GM19193 (cell line): ENCODE data around the gene RAB24.

Experiments
- POLR2A ChIP-seq: IDR thresholded peaks from 4 replicates; pipeline ENCODE4 v1.6.1; 2011; ENCODE audit not compliant: insufficient read depth, insufficient read length; ENCODE audit errors: extremely low read depth

RAB24 gene

DNA sequence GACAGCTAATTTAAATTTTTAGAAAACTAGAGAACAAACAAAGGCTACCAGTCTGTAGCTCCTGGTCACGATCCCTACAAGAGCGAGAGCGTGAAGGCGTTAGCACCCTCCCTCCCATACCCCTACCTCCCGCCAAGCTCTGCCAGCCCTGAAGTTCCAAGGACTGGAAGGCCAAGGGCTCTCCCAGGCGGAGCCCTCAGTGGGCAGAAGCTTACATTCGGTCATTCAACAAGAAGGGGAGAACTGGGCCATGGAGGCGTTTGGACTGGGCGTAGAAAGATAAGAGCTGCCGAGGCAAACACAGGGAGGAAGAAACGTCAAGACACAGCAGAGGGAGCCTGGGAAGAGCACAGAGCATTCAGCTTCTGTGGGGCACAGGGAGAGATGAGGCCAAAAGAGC, 5.2 kb upstream of the RAB24 start:
- TF ChIP-seq POLR2A = no peak

DNA sequence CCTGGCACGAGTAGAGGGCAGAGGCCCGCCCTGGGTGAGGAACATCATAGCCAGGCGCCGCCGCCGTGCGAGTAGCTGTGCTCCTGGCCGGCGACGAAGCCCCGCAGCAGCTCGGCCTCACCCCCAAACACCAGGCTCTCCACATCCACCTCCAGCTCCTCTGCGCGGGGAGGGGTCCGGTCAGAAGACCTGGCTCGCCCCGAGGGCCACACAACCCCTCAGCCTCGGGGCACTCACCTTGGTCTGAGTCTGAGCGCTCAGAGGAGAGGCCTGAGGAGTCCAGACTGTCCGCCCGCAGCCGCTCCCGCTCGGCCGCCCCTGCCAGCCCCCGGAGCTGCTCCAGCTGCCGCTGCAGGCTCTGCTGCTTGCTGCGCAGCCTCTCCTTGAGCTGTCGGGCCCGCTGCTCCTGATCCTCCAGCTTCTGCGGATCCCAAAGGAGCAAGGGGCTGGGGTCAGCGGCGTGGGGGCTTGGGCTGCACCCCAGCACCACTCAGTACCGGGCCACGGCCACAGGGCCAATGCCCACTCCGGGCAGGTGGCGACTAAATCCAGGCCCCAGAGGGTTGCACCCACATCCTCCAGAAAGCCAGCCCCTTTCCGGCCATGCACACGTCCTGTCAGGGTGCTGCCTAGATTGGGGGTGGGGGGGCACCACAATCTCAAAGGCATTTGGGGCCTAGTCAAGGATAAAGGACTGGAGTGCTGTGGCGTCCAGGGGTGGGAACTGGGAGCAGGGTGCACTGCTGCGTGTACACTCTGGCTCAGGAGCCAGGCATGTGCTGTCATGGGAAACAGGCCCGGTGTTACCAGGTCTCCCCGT, 4.2 kb upstream of the RAB24 start:
- TF ChIP-seq POLR2A = peak; percentile 42

DNA sequence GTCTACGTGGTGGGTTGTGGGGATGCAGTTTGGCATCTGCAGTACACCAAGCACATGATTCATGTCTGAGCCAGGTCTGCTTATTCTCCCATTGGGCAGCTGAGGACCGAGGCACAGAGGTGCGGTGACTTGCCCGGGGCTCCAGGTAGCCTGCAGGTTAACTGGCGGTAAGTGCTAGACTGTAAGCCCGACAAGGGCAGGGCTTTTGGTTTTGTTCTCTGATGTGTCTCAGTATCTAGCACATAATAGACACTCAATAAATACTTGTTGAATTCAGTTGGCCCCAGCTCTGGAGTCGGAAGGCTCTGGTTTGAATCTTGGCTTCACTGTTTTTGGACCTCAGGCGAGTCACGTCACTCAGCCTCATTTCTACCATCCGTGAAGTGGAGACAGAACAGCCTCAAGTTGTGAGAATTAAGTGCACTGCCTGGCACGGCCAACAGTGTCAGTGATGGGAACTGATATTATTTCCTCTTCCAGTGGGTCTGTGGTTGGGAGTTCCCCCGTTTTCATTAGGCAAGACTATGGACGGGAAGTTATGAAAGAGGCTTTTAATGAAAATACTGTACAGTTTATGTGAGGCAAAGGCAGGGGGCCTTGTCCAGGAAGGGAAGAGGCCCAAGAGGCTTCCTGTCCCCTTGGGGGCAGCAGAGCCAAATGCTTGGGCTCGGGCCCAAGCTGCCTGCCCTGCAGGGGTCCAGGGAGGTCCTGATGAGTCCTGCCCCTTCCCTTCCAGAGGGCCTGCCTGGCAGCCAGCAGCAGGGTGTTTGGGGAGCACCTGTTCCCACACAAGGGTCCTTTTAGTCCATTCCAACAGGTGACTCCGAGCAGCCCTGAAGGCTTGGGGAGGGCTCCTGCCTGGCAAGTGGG, 3.4 kb upstream of the RAB24 start:
- no peak for TF ChIP-seq POLR2A

DNA sequence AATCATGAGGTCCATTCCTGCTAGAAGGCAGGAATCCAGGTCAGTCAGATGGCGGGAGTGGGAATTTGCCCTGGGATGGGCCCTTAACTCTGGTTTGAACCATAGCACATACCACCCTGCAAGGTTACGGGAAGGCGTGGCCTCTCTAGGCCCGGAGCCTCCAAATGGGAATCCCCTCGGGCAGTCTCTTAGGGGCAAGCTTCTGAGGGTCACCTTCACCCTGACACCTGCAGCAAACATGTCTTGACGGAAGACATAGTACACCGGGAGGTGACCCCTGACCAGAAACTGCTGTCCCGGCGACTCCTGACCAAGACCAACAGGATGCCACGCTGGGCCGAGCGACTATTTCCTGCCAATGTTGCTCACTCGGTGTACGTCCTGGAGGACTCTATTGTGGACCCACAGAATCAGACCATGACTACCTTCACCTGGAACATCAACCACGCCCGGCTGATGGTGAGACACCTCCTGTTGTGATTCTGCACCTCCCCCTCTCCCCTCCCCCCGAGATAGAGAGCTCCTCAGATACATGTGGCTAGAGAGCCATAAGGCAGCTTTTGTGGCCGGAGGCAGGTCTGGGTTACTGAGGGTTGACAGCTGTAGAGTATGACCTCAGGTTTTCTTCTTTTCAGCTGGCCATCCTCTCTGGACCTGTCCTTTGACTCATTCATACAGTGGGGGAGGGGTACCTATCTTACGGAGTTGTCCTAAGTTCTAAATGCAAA, 1.0 kb upstream of the RAB24 start:
- TF ChIP-seq POLR2A = peak; percentile 15

DNA sequence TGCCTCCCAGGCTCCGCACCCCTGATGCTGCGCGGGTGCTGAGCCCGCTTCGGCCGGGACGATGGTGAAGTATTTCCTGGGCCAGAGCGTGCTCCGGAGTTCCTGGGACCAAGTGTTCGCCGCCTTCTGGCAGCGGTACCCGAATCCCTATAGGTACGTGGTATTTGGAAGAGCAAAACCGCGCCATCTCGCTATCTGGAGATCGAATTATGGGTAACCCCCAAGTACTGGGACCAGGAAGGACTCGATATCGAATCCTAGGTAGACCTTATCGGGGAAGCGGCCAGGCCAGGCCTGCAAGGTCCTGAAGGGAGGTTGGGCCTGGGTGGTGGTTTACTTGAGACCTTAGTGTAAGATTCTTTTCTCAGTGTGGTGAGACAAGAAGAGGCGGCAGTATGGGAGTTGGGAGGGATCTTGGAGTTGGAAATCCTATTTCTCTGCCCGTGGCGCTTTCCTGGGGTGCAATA, 439 bp upstream of the RAB24 start:
- no peak for TF ChIP-seq POLR2A

DNA sequence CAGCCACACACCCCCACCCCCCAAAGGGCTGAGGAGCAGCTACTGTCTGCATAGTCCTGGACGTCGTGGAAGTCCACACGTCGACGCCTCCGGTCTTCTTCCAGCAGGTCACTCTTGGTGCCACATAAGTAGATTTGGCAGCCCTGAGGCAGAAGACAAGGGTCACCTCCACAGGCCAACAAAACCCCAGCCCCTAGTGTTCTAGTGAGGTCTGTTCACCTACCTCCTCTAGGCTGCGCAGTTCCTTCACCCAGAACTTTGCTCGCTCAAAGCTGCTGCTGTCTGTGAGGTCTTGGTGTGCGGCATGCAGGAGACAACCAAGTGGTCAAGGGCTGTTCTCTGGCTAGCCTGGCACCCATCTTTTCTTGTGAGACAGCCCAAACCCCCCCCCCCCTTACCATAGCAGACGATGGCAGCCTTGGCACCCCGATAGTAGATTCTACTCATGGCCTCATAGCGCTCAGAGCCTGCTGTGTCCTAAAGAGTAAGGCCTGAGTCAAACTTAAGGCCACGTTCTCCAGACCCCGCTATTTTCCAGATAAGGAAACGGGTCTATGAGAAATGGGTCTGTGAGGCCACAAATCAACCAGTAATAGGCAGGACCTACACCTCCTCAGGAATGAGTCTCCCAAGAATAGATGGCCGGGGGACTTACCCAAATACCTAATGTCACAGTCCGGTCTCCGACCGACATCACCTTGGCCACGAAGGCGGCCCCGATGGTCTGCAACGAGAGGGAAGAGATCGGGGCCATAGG, 987 bp downstream of the RAB24 start:
- TF ChIP-seq POLR2A = peak; percentile 14

DNA sequence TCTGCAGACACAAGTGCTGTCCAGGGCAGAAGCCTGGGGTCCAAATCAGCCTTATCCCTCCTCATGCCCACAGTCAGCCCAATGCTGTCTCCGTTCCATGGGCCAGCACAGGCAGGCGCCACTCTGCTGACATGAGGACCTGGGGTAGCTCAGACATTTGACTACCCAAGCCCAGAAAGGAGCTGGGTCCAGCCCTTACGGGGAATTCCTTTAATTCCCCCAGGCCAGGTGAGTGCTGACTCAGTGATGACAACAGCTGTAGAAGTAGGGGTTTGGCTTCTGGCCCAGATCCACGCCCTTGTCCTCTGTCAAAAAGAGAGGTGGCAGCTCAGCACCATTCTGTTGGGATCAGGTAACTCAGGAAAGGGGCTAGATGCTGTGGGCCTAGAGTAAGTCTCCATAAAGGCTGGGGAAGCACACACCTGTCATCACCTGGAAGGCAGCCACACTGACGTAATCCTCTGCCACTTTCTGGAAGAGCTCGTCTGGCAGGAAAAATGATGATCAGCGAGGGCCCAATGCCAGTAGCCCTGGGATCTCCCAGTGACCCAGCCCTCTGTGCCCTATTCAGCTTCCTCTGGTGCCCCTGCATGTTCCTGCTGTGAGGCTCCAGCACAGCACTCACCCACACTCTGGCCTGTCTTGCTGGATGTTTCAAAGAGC, 1.9 kb downstream of the RAB24 start:
- TF ChIP-seq POLR2A = no peak

DNA sequence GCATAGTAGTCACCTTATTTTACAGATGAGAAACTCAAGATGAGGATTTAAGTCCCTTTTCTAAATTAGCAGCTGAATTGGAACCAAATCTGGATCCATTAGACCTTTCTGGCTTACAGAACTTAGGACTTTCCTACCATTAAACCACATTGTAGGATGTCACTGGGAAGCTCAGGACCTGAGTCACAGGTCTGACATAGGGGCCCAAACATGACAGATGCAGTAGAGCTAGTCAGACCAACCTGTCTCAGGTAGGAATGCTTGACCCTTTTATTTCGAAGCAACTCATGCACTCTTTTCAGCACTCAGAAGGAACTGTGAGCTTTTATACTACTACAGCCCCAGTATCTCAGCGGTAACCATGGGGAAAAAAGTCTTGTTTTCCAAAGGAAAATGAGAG, 2.6 kb downstream of the RAB24 start:
- no peak for TF ChIP-seq POLR2A

DNA sequence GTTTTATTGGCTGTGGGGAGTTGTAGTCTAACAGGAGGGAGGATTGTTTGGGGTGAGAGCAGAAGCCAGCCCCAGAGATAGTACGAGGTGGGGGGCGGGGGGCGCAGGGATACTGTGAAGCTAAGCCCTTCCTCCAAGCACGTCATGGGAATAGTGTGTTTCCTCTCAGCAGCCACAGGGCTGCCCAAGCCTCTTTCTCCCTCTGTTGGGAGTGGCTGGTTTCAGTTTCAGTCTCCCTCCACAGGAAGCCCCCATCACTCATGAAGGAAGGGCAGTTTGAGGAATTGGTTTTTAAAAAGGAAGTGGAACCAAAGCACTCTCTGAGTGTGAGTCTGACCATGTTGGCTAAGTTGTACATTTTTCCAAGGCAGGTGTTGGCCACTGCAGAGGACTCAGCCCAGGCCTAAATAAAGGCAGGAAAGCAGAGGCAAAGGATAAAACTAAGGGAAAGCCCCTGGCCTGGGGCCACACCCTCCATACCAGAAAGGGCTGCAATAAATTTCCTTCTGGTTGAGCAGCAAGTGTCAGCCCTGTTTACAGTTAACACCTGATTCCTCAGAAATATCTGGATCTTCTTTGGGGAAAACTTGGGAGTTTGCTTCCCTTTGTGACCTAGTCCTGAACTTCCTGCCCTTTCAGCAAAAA, 3.2 kb downstream of the RAB24 start:
- no peak for TF ChIP-seq POLR2A

DNA sequence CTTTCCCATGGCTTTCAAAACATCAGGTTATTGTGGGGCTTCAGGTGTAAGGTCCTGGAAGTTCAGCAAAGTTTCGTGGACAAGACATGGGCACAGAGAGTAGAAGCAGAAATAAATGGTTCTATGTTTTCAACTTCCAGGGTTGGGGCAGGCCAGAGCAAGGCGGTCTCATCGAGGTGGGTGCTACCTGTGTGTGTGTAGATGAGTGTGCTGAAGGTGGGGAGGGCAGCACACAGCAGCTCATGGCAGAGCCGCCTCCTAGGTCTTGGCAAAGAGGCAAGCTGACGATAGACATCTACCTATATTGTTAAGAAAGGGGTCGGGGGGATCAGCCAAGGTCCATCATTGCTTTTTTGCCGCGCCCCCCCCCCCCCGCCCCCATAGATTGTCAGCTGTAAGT, 3.8 kb downstream of the RAB24 start:
- no peak for TF ChIP-seq POLR2A

DNA sequence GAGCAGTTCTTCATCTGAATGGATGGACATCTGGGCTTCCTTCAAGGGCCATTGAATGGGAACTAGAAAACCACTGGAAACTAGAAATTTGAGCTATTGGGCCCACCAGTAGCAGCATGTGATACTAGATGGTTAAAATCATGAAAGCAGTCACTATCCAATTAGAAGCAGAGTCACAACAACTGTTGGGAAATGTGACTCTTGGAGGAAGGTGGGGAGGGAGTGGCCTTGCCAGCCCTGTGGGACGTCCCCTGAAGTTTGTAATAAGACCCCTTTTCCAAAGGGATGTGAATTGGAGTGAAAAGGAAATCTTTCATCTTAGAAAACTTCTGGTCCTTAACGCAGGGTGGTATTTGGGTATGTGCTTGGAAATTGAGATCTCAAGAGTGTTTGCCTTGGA, 5.6 kb downstream of the RAB24 start:
- TF ChIP-seq POLR2A = no peak

DNA sequence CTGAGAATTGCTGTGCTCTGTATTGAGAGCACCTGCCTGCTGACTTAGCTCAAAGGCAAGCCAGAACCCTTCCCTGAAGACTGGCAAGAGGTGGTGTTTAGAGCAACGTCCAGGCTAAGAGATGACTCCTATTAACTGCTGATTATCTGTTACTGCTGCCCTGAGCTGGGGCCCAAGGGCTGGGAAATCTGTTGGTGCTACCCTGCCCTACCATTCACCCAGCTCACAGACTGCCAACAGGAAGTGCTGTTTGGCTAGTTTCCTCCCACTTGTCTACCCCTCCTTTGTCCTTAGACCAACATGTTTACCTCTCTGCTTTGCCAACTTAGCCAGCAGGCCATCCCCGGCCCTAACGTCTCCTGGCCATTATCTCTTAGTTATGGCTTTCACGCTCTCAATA, 6.9 kb downstream of the RAB24 start:
- TF ChIP-seq POLR2A = no peak

DNA sequence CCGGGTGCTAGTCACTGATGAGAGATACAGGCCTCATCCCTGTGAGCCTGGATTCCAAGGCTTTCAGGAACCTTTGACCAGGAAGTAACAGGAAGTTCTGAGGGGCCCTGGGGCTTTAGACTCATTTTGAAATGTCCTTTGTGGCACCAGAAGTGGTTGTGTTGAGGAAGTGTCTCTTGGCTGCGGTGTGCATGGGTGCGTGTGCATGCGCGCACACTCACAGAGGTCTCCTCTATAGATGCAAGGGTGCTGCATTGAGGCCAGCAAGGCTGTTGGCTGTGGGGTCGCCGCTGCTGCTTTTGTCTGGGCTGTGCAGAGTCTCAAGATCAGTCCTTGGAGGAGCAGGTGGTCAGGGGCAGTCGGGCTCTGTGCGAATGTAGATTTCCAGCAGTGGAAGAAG, 7.6 kb downstream of the RAB24 start:
- no peak for TF ChIP-seq POLR2A

DNA sequence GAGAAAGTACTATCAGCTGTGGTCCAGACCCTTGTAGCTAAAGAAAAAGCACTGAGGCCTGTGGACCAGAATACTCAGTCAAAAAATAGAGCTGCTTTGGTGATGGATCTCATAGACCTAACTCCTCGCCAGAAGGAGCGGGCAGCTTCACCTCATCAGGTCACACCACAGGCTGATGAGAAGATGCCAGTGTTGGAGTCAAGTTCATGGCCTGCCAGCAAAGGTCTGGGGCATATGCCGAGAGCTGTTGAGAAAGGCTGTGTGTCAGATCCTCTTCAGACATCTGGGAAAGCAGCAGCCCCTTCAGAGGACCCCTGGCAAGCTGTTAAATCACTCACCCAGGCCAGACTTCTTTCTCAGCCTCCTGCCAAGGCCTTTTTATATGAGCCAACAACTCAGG, 8.9 kb downstream of the RAB24 start:
- TF ChIP-seq POLR2A = no peak
